Psoas muscle (tissue), 8 donors: Measurements from ENCODE around the gene PACSIN3. TPM values are rescaled to one million over a fixed set of nuclear protein-coding genes. Genes with fewer than 3 reads are reported as not detected.

Experiments
- ATAC-seq, 4 donors: fragments of 200-7000 bp; cut with Tn5 transposase; one replicate each; pipeline ENCODE4 v1.9.1; 2020; ENCODE audit warnings: moderate library complexity in 3 of 4, mild to moderate bottlenecking in 2 of 4
- DNase-seq, 2 donors: peaks; one replicate each; pipeline ENCODE4 v3.0.0-alpha.2; 2020
- H3K27ac ChIP-seq: fragments of 200-600 bp; one replicate; pipeline ENCODE4 v1.8.0; 2022
- H3K27me3 ChIP-seq, 3 donors: fragments of 200-600 bp in 1 of 3; one replicate each; pipeline versions ENCODE4 v1.6.1 to v1.8.0; 2013 to 2022; ENCODE audit warnings: low read length in 2 of 3, mild to moderate bottlenecking in 2 of 3, moderate library complexity in 1 of 3; ENCODE audit not compliant: insufficient read depth in 3 of 3
- H3K36me3 ChIP-seq, 2 donors: fragments of 200-600 bp in 1 of 2; one replicate each; pipeline versions ENCODE4 v1.6.1 to v1.8.0; 2013 to 2022; ENCODE audit warnings: low read depth in 1 of 2, mild to moderate bottlenecking in 1 of 2, moderate library complexity in 1 of 2; ENCODE audit not compliant: insufficient read depth in 1 of 2
- H3K4me1 ChIP-seq: fragments of 200-600 bp; one replicate; pipeline ENCODE4 v1.8.0; 2022
- H3K4me3 ChIP-seq: fragments of 200-600 bp; one replicate; pipeline ENCODE4 v1.8.0; 2022; ENCODE audit warnings: mild to moderate bottlenecking
- H3K9me3 ChIP-seq: fragments of 200-600 bp; one replicate; pipeline ENCODE4 v1.8.0; 2022
- CTCF ChIP-seq: fragments of 200-600 bp; IDR thresholded peaks from one replicate; pipeline ENCODE4 v1.8.0; 2022; ENCODE audit warnings: antibody characterized with exemption
- WGBS, 3 donors: extraction: QIAGEN DNeasy Blood & Tissue Kit; methylation state at CpG; one replicate each; pipeline versions ENCODE4 v1.1.6 to v1.1.7; 2013; 5-methylcytosine and 5-hydroxymethylcytosine counted together
- intact Hi-C, 2 donors: fragments of 100-400 bp; cut with DNase I; formaldehyde crosslinking; loops; one replicate each; pipeline versions ENCODE4 v1.11.0 to v1.14.2; 2022
- polyA plus RNA-seq, 3 donors: library from polyadenylated mRNA; stranded (reverse); fragments of 200-250 nt; gene quantifications; one replicate each; pipeline ENCODE4 v1.2.3, GENCODE V29; 2013
- total RNA-seq, 4 donors: library from RNA; stranded (reverse); fragmentation: NEBNext Ultra II Directional in 2 of 4; extraction: Animal tissue kit (Norgen Biotek cat#: 25700) in 2 of 4; gene quantifications; one replicate each; pipeline versions ENCODE4 v1.2.1 to v1.2.4, GENCODE V29; 2021 to 2023
- donor health status: healthy with polysubstance abuse.
- donor health status: DM: no; HTN: no; CAD: no; lungs with moderate emphysema.
- donor health status: Bipolar disorder and iron deficiency.
- donor health status: healthy.
- donor health status: DM: yes; HTN: yes; CAD: no.
- donor health status: DM: no; HTN: no; CAD: no.
- donor health status: DM: no; HTN: no; CAD: no.
- donor health status: DM: yes; HTN: yes; CAD: no.

The PACSIN3 gene
- total and polyA plus RNA-seq, 7 donors = 90.4 to 430 (median 284) TPM

GRCh38 chr11:47189100-47189834 is 3.0 kb upstream of the PACSIN3 start:
- Histone ChIP-seq H3K4me1 (peaks cover 18% of the 10 kb centered on the region), H3K4me3 (no peak overlapping the region), H3K36me3 (no peaks in the 10 kb centered on the region), H3K27ac (peak overlapping the region; percentile 95), H3K9me3 (no peaks in the 10 kb centered on the region), H3K27me3 (no peaks in the 10 kb centered on the region)
- no peak for DNase-seq
- intact Hi-C loops = loop anchor here in 1 of 2 donors (5.0 kb wide), 1 partner anchor 58 kb away; the partner anchor contains the start of gene ACP2
- no peak for TF ChIP-seq CTCF
- ATAC-seq = no peak
- 58 to 71% (median 62%) methylated on average over 11 of the region's 11 CpGs for WGBS, 3 donors

- peak overlapping the region; percentile 95 for H3K27ac ChIP-seq
- intact Hi-C loops = loop anchor here in 1 of 2 donors (5.0 kb wide), 1 partner anchor 59 kb away; the partner anchor contains the start of gene ACP2
- no peaks in the 10 kb centered on the region for H3K9me3 ChIP-seq
- H3K4me1 ChIP-seq = peaks cover 28% of the 10 kb centered on the region
- no peak for TF ChIP-seq CTCF
- H3K4me3 ChIP-seq = peak overlapping the region; percentile 93
- DNase-seq = no peak
- no peak for ATAC-seq
- 60 to 93% (median 93%) methylated on average over 1 of the region's 1 CpG for WGBS, 3 donors
- no peaks in the 10 kb centered on the region for H3K36me3 ChIP-seq
- no peaks in the 10 kb centered on the region for H3K27me3 ChIP-seq
Observed at GRCh38 chr11:47188259-47188658, 2.0 kb upstream of the PACSIN3 start.

- peak overlapping the region; percentile 95 for H3K27ac ChIP-seq
- intact Hi-C loops = loop anchor here in 1 of 2 donors (2.0 to 5.0 kb wide), 2 partner anchors 27 to 60 kb away; partner anchors contain the start of genes ACP2 and DDB2
Observed at GRCh38 chr11:47187723-47188122, 1.5 kb upstream of the PACSIN3 start.

More at GRCh38 chr11:47187723-47188122, 1.5 kb upstream of the PACSIN3 start:
- ATAC-seq (no peak), DNase-seq (no peak)
- Histone ChIP-seq H3K4me3 (peak overlapping the region; percentile 93), H3K4me1 (peaks cover 31% of the 10 kb centered on the region), H3K36me3 (no peaks in the 10 kb centered on the region), H3K9me3 (no peaks in the 10 kb centered on the region), H3K27me3 (no peaks in the 10 kb centered on the region)
- no peak for TF ChIP-seq CTCF
- WGBS, 3 donors = 12 to 21% (median 16%) methylated on average over 5 of the region's 5 CpGs
